B cell (primary cell): ENCODE measurements around the gene MAG.

Source experiments
- EZH2 ChIP-seq: IDR thresholded peaks from 2 replicates; pipeline ENCODE4 v1.6.1; 2012; ENCODE audit warnings: borderline replicate concordance, low read depth, mild to moderate bottlenecking, moderate library complexity, low read length; ENCODE audit not compliant: insufficient read depth, poor library complexity, severe bottlenecking
- TF ChIP-seq, protein P1 (sequence below): fragments of 200-600 bp; IDR thresholded peaks from one replicate; pipeline ENCODE4 v1.8.0; 2022; ENCODE audit warnings: antibody characterized with exemption, mild to moderate bottlenecking

DNA sequence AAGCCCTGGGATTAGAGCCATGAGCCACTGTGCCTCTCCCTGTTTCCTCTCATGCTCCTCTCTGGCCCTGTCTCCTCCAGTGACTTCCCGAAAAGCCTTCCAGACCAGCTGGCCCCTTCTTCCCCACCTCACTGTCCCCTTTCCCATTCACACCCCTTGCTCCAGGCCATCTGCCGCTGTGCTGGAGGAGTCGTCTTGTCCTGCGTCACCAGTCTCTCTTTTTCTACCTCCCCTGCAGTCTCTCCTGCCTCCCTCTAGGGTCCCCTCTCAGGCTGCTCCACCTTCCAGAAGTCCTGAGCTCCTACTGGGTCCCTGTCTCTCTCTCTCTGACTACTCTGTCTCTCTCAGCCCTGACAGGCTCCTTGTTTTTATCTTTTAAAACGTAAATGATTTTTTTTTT, 50.5 kb downstream of the MAG start:
- TF ChIP-seq, protein P1, sequence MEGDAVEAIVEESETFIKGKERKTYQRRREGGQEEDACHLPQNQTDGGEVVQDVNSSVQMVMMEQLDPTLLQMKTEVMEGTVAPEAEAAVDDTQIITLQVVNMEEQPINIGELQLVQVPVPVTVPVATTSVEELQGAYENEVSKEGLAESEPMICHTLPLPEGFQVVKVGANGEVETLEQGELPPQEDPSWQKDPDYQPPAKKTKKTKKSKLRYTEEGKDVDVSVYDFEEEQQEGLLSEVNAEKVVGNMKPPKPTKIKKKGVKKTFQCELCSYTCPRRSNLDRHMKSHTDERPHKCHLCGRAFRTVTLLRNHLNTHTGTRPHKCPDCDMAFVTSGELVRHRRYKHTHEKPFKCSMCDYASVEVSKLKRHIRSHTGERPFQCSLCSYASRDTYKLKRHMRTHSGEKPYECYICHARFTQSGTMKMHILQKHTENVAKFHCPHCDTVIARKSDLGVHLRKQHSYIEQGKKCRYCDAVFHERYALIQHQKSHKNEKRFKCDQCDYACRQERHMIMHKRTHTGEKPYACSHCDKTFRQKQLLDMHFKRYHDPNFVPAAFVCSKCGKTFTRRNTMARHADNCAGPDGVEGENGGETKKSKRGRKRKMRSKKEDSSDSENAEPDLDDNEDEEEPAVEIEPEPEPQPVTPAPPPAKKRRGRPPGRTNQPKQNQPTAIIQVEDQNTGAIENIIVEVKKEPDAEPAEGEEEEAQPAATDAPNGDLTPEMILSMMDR: no peak
- TF ChIP-seq EZH2: no peak
